DND-41 (cell line): ENCODE results near the gene FSIP1.

Source experiments
- ATAC-seq: fragments of 200-7000 bp; cut with Tn5 transposase; 3 replicates; pipeline ENCODE4 v1.9.1; 2021; ENCODE audit warnings: low read depth; ENCODE audit not compliant: insufficient read depth
- DNase-seq: peaks from one replicate; pipeline ENCODE4 v3.0.0-alpha.2; 2020
- H2AFZ ChIP-seq: 2 replicates; pipeline ENCODE4 v1.6.0; 2012; ENCODE audit warnings: low read depth, low read length
- H3K27ac ChIP-seq: 2 replicates; pipeline ENCODE4 v1.5.1; 2012; ENCODE audit warnings: low read length, inconsistent platforms
- H3K27me3 ChIP-seq: fragments of 200-600 bp; sonication (generic); 2 replicates; pipeline ENCODE4 v1.6.0; 2012; ENCODE audit warnings: low read length, mild to moderate bottlenecking, inconsistent platforms; ENCODE audit not compliant: insufficient read depth, poor library complexity
- H3K36me3 ChIP-seq: 2 replicates; pipeline ENCODE4 v1.5.1; 2012; ENCODE audit warnings: low read length, inconsistent platforms; ENCODE audit not compliant: insufficient read depth
- H3K4me1 ChIP-seq: 2 replicates; pipeline ENCODE4 v1.5.1; 2012; ENCODE audit warnings: mild to moderate bottlenecking, low read length; ENCODE audit not compliant: insufficient read depth
- H3K4me2 ChIP-seq: 2 replicates; pipeline ENCODE4 v1.6.0; 2012; ENCODE audit warnings: mild to moderate bottlenecking, moderate library complexity, low read length, inconsistent platforms; ENCODE audit not compliant: insufficient read depth
- H3K4me3 ChIP-seq, 2 experiments: fragments of 200-600 bp in 1 of 2; shearing (Covaris generic) in 1 of 2; 2 replicates each; pipeline ENCODE4 v1.5.1; 2012 to 2016; ENCODE audit warnings: inconsistent platforms in 2 of 2, low read length in 2 of 2, mild to moderate bottlenecking in 2 of 2, low read depth in 1 of 2, moderate library complexity in 1 of 2
- H3K79me2 ChIP-seq: 2 replicates; pipeline ENCODE4 v1.6.0; 2012; ENCODE audit warnings: low read length, inconsistent platforms; ENCODE audit not compliant: insufficient read depth
- H3K9ac ChIP-seq: 2 replicates; pipeline ENCODE4 v1.6.0; 2012; ENCODE audit warnings: low read depth, mild to moderate bottlenecking, inconsistent platforms, low read length, moderate library complexity
- H3K9me3 ChIP-seq: 2 replicates; pipeline ENCODE4 v1.5.1; 2012; ENCODE audit warnings: low read length, moderate library complexity, mild to moderate bottlenecking, inconsistent platforms; ENCODE audit not compliant: insufficient read depth, severe bottlenecking
- H4K20me1 ChIP-seq: 2 replicates; pipeline ENCODE4 v1.6.0; 2012; ENCODE audit warnings: low read length; ENCODE audit not compliant: insufficient read depth
- EZH2 ChIP-seq: IDR thresholded peaks from 3 replicates; pipeline ENCODE4 v1.6.1; 2012; ENCODE audit warnings: borderline replicate concordance, low read depth, mild to moderate bottlenecking, moderate library complexity, low read length, inconsistent platforms; ENCODE audit not compliant: severe bottlenecking
- TF ChIP-seq, protein P1 (sequence below): IDR thresholded peaks from 2 replicates; pipeline ENCODE4 v1.5.1; 2012; ENCODE audit warnings: borderline replicate concordance, low read length, moderate library complexity, mild to moderate bottlenecking; ENCODE audit not compliant: poor library complexity, severe bottlenecking; ENCODE audit errors: extremely low read depth

The FSIP1 gene

GRCh38 chr15:39680868-39681267, 101.8 kb downstream of the FSIP1 start:
- no peaks in the 10 kb centered on the region for H3K9me3 ChIP-seq
- ATAC-seq, result no peak
- H4K20me1 ChIP-seq, result no peaks in the 10 kb centered on the region
- H3K4me1 ChIP-seq, result no peaks in the 10 kb centered on the region
- H2AFZ ChIP-seq, result no peak overlapping the region
- no peaks in the 10 kb centered on the region for H3K36me3 ChIP-seq
- H3K4me3 ChIP-seq, result no peak overlapping the region
- no peaks in the 10 kb centered on the region for H3K27me3 ChIP-seq
- no peak overlapping the region for H3K27ac ChIP-seq
- no peak overlapping the region for H3K9ac ChIP-seq
- no peaks in the 10 kb centered on the region for H3K79me2 ChIP-seq
- TF ChIP-seq EZH2, result no peak
- TF ChIP-seq, protein P1, sequence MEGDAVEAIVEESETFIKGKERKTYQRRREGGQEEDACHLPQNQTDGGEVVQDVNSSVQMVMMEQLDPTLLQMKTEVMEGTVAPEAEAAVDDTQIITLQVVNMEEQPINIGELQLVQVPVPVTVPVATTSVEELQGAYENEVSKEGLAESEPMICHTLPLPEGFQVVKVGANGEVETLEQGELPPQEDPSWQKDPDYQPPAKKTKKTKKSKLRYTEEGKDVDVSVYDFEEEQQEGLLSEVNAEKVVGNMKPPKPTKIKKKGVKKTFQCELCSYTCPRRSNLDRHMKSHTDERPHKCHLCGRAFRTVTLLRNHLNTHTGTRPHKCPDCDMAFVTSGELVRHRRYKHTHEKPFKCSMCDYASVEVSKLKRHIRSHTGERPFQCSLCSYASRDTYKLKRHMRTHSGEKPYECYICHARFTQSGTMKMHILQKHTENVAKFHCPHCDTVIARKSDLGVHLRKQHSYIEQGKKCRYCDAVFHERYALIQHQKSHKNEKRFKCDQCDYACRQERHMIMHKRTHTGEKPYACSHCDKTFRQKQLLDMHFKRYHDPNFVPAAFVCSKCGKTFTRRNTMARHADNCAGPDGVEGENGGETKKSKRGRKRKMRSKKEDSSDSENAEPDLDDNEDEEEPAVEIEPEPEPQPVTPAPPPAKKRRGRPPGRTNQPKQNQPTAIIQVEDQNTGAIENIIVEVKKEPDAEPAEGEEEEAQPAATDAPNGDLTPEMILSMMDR, result no peak
- no peak for DNase-seq
- H3K4me2 ChIP-seq, result no peak overlapping the region

DNA sequence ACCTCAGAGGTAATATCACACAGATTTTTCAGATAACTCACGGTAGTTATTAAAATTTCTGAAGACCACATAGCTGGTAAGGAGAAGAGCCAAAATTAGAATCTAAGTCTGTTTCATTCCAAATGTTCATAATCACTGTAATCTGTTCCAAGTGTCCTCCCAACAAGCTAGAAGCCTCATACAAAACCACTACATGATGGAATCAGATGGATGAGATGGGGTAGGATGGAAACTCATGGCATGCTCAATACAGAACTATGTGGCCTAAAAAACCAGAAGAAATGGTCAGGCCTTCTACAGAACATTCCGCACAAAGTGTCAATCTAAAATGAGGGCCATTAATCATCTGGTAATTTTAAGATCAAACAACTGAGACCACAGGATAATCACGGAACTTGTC, 110.0 kb downstream of the FSIP1 start:
- H3K27me3 ChIP-seq, result peaks cover 5% of the 10 kb centered on the region
- H3K9ac ChIP-seq, result no peak overlapping the region
- no peaks in the 10 kb centered on the region for H3K79me2 ChIP-seq
- no peak for TF ChIP-seq EZH2
- TF ChIP-seq, protein P1, result no peak
- DNase-seq (no peak), ATAC-seq (no peak)
- no peaks in the 10 kb centered on the region for H4K20me1 ChIP-seq
- H3K36me3 ChIP-seq, result no peaks in the 10 kb centered on the region
- no peak overlapping the region for H3K27ac ChIP-seq
- H3K4me3 ChIP-seq, result no peak overlapping the region
- no peaks in the 10 kb centered on the region for H3K9me3 ChIP-seq
- no peak overlapping the region for H3K4me2 ChIP-seq
- H2AFZ ChIP-seq, result no peak overlapping the region
- no peaks in the 10 kb centered on the region for H3K4me1 ChIP-seq

- Histone ChIP-seq H3K4me3 (no peak overlapping the region), H3K9me3 (no peaks in the 10 kb centered on the region), H3K27me3 (peaks cover 5% of the 10 kb centered on the region), H3K4me2 (no peak overlapping the region), H3K9ac (no peak overlapping the region), H3K4me1 (no peaks in the 10 kb centered on the region), H2AFZ (no peak overlapping the region), H3K27ac (no peak overlapping the region), H4K20me1 (no peaks in the 10 kb centered on the region), H3K79me2 (no peaks in the 10 kb centered on the region), H3K36me3 (no peaks in the 10 kb centered on the region)
- DNase-seq, result no peak
- TF ChIP-seq EZH2, result no peak
- TF ChIP-seq, protein P1, result no peak
- ATAC-seq, result no peak
These were observed 110.5 kb downstream of the FSIP1 start for GRCh38 chr15:39672184-39672583.

GRCh38 chr15:39670687-39671086, 112.0 kb downstream of the FSIP1 start:
- H2AFZ ChIP-seq, result no peak overlapping the region
- ATAC-seq (no peak), DNase-seq (no peak)
- H3K79me2 ChIP-seq, result no peaks in the 10 kb centered on the region
- no peaks in the 10 kb centered on the region for H3K36me3 ChIP-seq
- no peak overlapping the region for H3K4me2 ChIP-seq
- no peak overlapping the region for H3K9ac ChIP-seq
- H3K4me1 ChIP-seq, result no peaks in the 10 kb centered on the region
- H3K27me3 ChIP-seq, result peaks cover 5% of the 10 kb centered on the region
- no peak overlapping the region for H3K4me3 ChIP-seq
- TF ChIP-seq EZH2, result no peak
- TF ChIP-seq, protein P1, result no peak
- H3K9me3 ChIP-seq, result no peaks in the 10 kb centered on the region
- H3K27ac ChIP-seq, result no peak overlapping the region
- no peaks in the 10 kb centered on the region for H4K20me1 ChIP-seq
